DND-41 (cell line): ENCODE results near the gene HDAC4.

Experiments
- ATAC-seq: fragments of 200-7000 bp; cut with Tn5 transposase; 3 replicates; pipeline ENCODE4 v1.9.1; 2021; ENCODE audit warnings: low read depth; ENCODE audit not compliant: insufficient read depth
- DNase-seq: peaks from one replicate; pipeline ENCODE4 v3.0.0-alpha.2; 2020
- H2AFZ ChIP-seq: 2 replicates; pipeline ENCODE4 v1.6.0; 2012; ENCODE audit warnings: low read depth, low read length
- H3K27ac ChIP-seq: 2 replicates; pipeline ENCODE4 v1.5.1; 2012; ENCODE audit warnings: low read length, inconsistent platforms
- H3K27me3 ChIP-seq: fragments of 200-600 bp; sonication (generic); 2 replicates; pipeline ENCODE4 v1.6.0; 2012; ENCODE audit warnings: low read length, mild to moderate bottlenecking, inconsistent platforms; ENCODE audit not compliant: insufficient read depth, poor library complexity
- H3K36me3 ChIP-seq: 2 replicates; pipeline ENCODE4 v1.5.1; 2012; ENCODE audit warnings: low read length, inconsistent platforms; ENCODE audit not compliant: insufficient read depth
- H3K4me1 ChIP-seq: 2 replicates; pipeline ENCODE4 v1.5.1; 2012; ENCODE audit warnings: mild to moderate bottlenecking, low read length; ENCODE audit not compliant: insufficient read depth
- H3K4me2 ChIP-seq: 2 replicates; pipeline ENCODE4 v1.6.0; 2012; ENCODE audit warnings: mild to moderate bottlenecking, moderate library complexity, low read length, inconsistent platforms; ENCODE audit not compliant: insufficient read depth
- H3K4me3 ChIP-seq, 2 experiments: fragments of 200-600 bp in 1 of 2; shearing (Covaris generic) in 1 of 2; 2 replicates each; pipeline ENCODE4 v1.5.1; 2012 to 2016; ENCODE audit warnings: inconsistent platforms in 2 of 2, low read length in 2 of 2, mild to moderate bottlenecking in 2 of 2, low read depth in 1 of 2, moderate library complexity in 1 of 2
- H3K79me2 ChIP-seq: 2 replicates; pipeline ENCODE4 v1.6.0; 2012; ENCODE audit warnings: low read length, inconsistent platforms; ENCODE audit not compliant: insufficient read depth
- H3K9ac ChIP-seq: 2 replicates; pipeline ENCODE4 v1.6.0; 2012; ENCODE audit warnings: low read depth, mild to moderate bottlenecking, inconsistent platforms, low read length, moderate library complexity
- H3K9me3 ChIP-seq: 2 replicates; pipeline ENCODE4 v1.5.1; 2012; ENCODE audit warnings: low read length, moderate library complexity, mild to moderate bottlenecking, inconsistent platforms; ENCODE audit not compliant: insufficient read depth, severe bottlenecking
- H4K20me1 ChIP-seq: 2 replicates; pipeline ENCODE4 v1.6.0; 2012; ENCODE audit warnings: low read length; ENCODE audit not compliant: insufficient read depth
- EZH2 ChIP-seq: IDR thresholded peaks from 3 replicates; pipeline ENCODE4 v1.6.1; 2012; ENCODE audit warnings: borderline replicate concordance, low read depth, mild to moderate bottlenecking, moderate library complexity, low read length, inconsistent platforms; ENCODE audit not compliant: severe bottlenecking
- TF ChIP-seq, protein P1 (sequence below): IDR thresholded peaks from 2 replicates; pipeline ENCODE4 v1.5.1; 2012; ENCODE audit warnings: borderline replicate concordance, low read length, moderate library complexity, mild to moderate bottlenecking; ENCODE audit not compliant: poor library complexity, severe bottlenecking; ENCODE audit errors: extremely low read depth

Gene HDAC4

DNA sequence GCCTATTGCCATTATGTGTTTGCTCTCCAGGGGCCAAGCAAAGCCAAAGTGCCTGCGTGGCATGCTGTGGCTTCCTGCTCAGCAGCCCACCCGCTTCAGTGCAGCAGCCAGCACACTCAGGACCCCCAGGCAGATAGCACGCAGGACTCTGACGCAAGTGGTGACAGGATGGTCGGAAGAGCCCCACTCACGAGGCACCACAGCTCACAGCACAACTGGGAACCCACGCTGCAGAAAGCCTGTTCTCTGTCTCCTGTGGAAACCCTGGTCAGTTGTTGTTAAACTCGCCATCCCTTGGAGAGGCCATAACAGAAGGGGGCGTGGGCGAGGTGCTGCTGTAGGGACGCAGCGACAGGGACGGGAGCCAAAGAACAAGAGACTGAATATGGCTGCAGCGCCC, 76.4 kb downstream of the HDAC4 start:
- Histone ChIP-seq H2AFZ (no peak overlapping the region), H3K27ac (peak overlapping the region; percentile 93), H3K4me2 (peak overlapping the region; percentile 60), H3K9ac (peak overlapping the region; percentile 62), H4K20me1 (peaks cover 4% of the 10 kb centered on the region; the same call in 1 of the 2 replicates), H3K36me3 (peaks cover 24% of the 10 kb centered on the region), H3K79me2 (peaks cover 86% of the 10 kb centered on the region), H3K27me3 (no peaks in the 10 kb centered on the region), H3K4me1 (peaks cover 92% of the 10 kb centered on the region), H3K4me3 (peak overlapping the region in 1 of 2 experiments; percentile 30; a peak in 1 of 4 replicates), H3K9me3 (no peaks in the 10 kb centered on the region)
- no peak for ATAC-seq
- DNase-seq, result peak; percentile 53
- no peak for TF ChIP-seq EZH2
- TF ChIP-seq, protein P1, sequence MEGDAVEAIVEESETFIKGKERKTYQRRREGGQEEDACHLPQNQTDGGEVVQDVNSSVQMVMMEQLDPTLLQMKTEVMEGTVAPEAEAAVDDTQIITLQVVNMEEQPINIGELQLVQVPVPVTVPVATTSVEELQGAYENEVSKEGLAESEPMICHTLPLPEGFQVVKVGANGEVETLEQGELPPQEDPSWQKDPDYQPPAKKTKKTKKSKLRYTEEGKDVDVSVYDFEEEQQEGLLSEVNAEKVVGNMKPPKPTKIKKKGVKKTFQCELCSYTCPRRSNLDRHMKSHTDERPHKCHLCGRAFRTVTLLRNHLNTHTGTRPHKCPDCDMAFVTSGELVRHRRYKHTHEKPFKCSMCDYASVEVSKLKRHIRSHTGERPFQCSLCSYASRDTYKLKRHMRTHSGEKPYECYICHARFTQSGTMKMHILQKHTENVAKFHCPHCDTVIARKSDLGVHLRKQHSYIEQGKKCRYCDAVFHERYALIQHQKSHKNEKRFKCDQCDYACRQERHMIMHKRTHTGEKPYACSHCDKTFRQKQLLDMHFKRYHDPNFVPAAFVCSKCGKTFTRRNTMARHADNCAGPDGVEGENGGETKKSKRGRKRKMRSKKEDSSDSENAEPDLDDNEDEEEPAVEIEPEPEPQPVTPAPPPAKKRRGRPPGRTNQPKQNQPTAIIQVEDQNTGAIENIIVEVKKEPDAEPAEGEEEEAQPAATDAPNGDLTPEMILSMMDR, result no peak

DNA sequence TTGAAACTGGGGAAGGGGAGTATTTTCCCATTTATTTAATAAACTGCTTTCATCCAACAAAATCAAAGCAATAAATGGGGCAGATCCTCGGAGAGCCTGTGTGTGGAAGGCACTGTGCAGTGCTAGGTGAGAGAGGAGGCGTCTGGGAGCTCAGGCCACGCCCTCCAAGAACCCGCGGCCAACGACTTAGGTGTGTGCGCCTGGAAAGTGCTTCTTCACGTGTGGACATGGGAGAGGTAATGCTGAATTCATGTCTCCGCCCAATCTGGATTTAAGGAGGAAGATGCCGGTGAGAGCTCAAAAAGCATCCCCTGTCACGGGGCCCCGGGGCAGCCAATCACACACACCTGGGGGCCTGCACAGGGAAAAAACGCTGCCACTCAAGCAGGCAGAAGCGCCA, 77.4 kb downstream of the HDAC4 start:
- Histone ChIP-seq H3K79me2 (peaks cover 86% of the 10 kb centered on the region), H3K4me2 (peak overlapping the region; percentile 60), H2AFZ (no peak overlapping the region), H4K20me1 (peaks cover 11% of the 10 kb centered on the region), H3K9me3 (no peaks in the 10 kb centered on the region), H3K4me1 (peaks cover 86% of the 10 kb centered on the region), H3K4me3 (peak overlapping the region in 1 of 2 experiments; percentile 40; a peak in 2 of 4 replicates), H3K27ac (peak overlapping the region; percentile 93), H3K36me3 (peaks cover 32% of the 10 kb centered on the region), H3K27me3 (no peaks in the 10 kb centered on the region), H3K9ac (peak overlapping the region; percentile 62)
- no peak for ATAC-seq
- no peak for TF ChIP-seq EZH2
- TF ChIP-seq, protein P1, result no peak
- peak; percentile 76 for DNase-seq

DNA sequence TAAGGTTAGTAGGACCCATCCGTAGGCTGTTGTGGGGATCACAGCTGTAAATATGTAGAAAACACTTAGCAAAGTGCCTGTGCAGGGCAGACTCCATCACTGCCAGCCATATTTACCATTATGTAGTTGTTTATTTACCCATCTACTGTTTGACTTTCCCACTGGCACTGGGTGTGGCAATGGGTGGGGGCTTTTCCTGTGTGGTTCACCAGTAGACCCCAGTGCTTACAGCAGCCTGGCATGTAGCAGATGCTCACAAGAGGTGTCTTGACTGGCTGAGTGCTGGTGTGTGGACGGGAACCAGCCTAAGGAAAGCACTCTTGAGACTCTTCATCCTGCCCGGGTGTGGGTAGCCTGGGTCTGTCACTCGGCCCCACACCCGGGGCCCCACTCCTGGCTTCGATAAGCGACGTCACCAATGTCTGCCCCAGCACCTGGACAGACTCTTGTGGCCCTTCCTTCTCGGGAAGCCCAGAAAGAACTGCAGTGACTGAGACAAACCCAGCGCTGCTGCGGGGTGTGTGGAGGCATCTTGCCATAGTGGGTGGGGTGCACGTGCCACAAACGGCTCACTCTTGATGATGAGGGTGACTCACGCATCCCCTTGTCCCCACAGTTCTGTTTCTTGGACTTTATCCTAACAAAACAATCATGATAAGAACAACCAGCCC, 78.3 kb downstream of the HDAC4 start:
- TF ChIP-seq, protein P1, result no peak
- no peak for TF ChIP-seq EZH2
- Histone ChIP-seq H4K20me1 (peaks cover 18% of the 10 kb centered on the region), H3K4me2 (peak overlapping the region; percentile 60), H2AFZ (no peak overlapping the region), H3K9me3 (no peaks in the 10 kb centered on the region), H3K36me3 (peaks cover 41% of the 10 kb centered on the region), H3K4me1 (peaks cover 77% of the 10 kb centered on the region), H3K4me3 (peak overlapping the region in 1 of 2 experiments; percentile 40; a peak in 2 of 4 replicates), H3K27ac (peak overlapping the region; percentile 93), H3K9ac (peak overlapping the region; percentile 62), H3K79me2 (peaks cover 86% of the 10 kb centered on the region), H3K27me3 (no peaks in the 10 kb centered on the region)
- peak; percentile 38 for ATAC-seq
- peak; percentile 88 for DNase-seq
